T-cell (primary cell): ENCODE measurements around the gene RNF144A. TPM values are rescaled to one million over a fixed set of nuclear protein-coding genes. Genes with fewer than 3 reads are reported as not detected.

Experiments used
- ATAC-seq, 4 experiments: fragments of 200-7000 bp in 3 of 4; fragments of 150-1000 bp in 1 of 4; cut with Tn5 transposase; replicated peaks in 1 of 4; 1 replicate in 3 of 4; 2 replicates in 1 of 4; pipeline ENCODE4 v1.10.0; 2021; ENCODE audit warnings: moderate library complexity in 3 of 4, mild to moderate bottlenecking in 2 of 4, moderate number of reproducible peaks in 1 of 4
- CTCF ChIA-PET, 2 donors: fragments of 300-600 bp; sonication (Branson Sonifier 250); formaldehyde crosslinking; loops; one replicate each; lab custom pipeline; 2022; ENCODE audit warnings: antibody characterized with exemption in 2 of 2; lab: Charles Lee
- POLR2A ChIA-PET, 2 donors: fragments of 300-600 bp; sonication (Branson Sonifier 250); formaldehyde crosslinking; loops; one replicate each; lab custom pipeline; 2022; ENCODE audit warnings: antibody characterized with exemption in 2 of 2; lab: Charles Lee
- DNase-seq, 35 experiments: peaks; one replicate each; pipeline versions ENCODE4 v3.0.0 to v3.0.0-alpha.2; 2013 to 2023
- H3K27ac ChIP-seq: one replicate; pipeline ENCODE4 v1.5.1; 2013; ENCODE audit warnings: low read length
- H3K27me3 ChIP-seq, 2 experiments: replicated peaks in 1 of 2; 1 replicate in 1 of 2; 2 replicates in 1 of 2; pipeline versions ENCODE4 v1.6.1 to v1.7.0; 2013; ENCODE audit warnings: low read length in 1 of 2, mixed read lengths in 1 of 2; ENCODE audit not compliant: control insufficient read depth in 2 of 2, insufficient read depth in 2 of 2; ENCODE audit errors: extremely low read depth in 1 of 2
- H3K36me3 ChIP-seq, 2 donors: 1 replicate in 1 of 2; 2 replicates in 1 of 2; pipeline versions ENCODE4 v1.6.1 to v1.7.0; 2013; ENCODE audit warnings: low read length in 1 of 2; ENCODE audit not compliant: control insufficient read depth in 2 of 2, insufficient read depth in 1 of 2; ENCODE audit errors: extremely low read depth in 1 of 2
- H3K4me1 ChIP-seq, 2 experiments: 1 replicate in 1 of 2; 2 replicates in 1 of 2; pipeline versions ENCODE4 v1.6.1 to v1.7.0; 2013; ENCODE audit warnings: low read length in 2 of 2, mixed read lengths in 1 of 2; ENCODE audit not compliant: insufficient read depth in 2 of 2, control insufficient read depth in 1 of 2; ENCODE audit errors: extremely low read depth in 1 of 2
- H3K4me3 ChIP-seq, 2 donors: 1 replicate in 1 of 2; 2 replicates in 1 of 2; pipeline versions ENCODE4 v1.5.1 to v1.7.0; 2013; ENCODE audit warnings: mild to moderate bottlenecking in 2 of 2, low read length in 1 of 2, moderate library complexity in 1 of 2; ENCODE audit not compliant: control insufficient read depth in 1 of 2; ENCODE audit errors: extremely low read depth in 1 of 2
- H3K9me3 ChIP-seq: 2 replicates; pipeline ENCODE4 v1.7.0; 2013
- H3K27ac Mint-ChIP-seq, 2 donors: one replicate each; pipeline ENCODE4 v1.8.0; 2020 to 2021; ENCODE audit warnings: mild to moderate bottlenecking in 2 of 2, mixed read lengths in 2 of 2
- H3K27me3 Mint-ChIP-seq, 2 donors: one replicate each; pipeline ENCODE4 v1.8.0; 2021 to 2022; ENCODE audit warnings: mixed read lengths in 2 of 2
- H3K36me3 Mint-ChIP-seq: one replicate; pipeline ENCODE4 v1.8.0; 2021; ENCODE audit warnings: mixed read lengths
- H3K4me1 Mint-ChIP-seq, 3 donors: one replicate each; pipeline ENCODE4 v1.8.0; 2020 to 2022; ENCODE audit warnings: mixed read lengths in 3 of 3, mild to moderate bottlenecking in 1 of 3
- H3K4me3 Mint-ChIP-seq, 3 donors: one replicate each; pipeline ENCODE4 v1.8.0; 2020 to 2022; ENCODE audit warnings: mild to moderate bottlenecking in 3 of 3, mixed read lengths in 3 of 3, moderate library complexity in 3 of 3
- H3K9me3 Mint-ChIP-seq, 3 donors: one replicate each; pipeline ENCODE4 v1.8.0; 2020 to 2022; ENCODE audit warnings: mixed read lengths in 3 of 3
- WGBS: methylation state at CpG from one replicate; pipeline ENCODE4 v1.1.5; 2013; ENCODE audit warnings: missing lambda C conversion rate; ENCODE audit not compliant: insufficient coverage; 5-methylcytosine and 5-hydroxymethylcytosine counted together
- total RNA-seq, 35 experiments: library from RNA in 6 of 35; stranded (reverse) in 6 of 35; fragments of 120-200 nt in 1 of 35; gene quantifications; one replicate each; pipeline versions ENCODE4 v1.2.1 to v1.2.4 and lab custom pipeline; 2013 to 2026

RNF144A gene
- total RNA-seq, 5 donors from 2014 or later (not counting 1 experiment from before 2014, with no cell fraction given) = 46.3 to 93.1 (median 79.9) TPM

GRCh38 chr2:6923319-6923718 lies 6.1 kb downstream of the RNF144A start:
- WGBS = 78% methylated on average over 9 of the region's 10 CpGs
- Mint-ChIP-seq H3K4me3 (peak overlapping the region in 1 of 3 donors; percentile 50), H3K9me3 (no peaks in the 10 kb centered on the region), H3K36me3 (peaks cover 43% of the 10 kb centered on the region), H3K27ac (peak overlapping the region; percentile 62 to 79), H3K4me1 (peaks cover 85 to 96% (median 87%) of the 10 kb centered on the region in 3 donors), H3K27me3 (no peaks in the 10 kb centered on the region)
- ChIA-PET CTCF (interaction anchor here (0.6 to 1.1 kb wide), 2 partner anchors 90 to 281 kb away, joined by 3 read pairs; no protein-coding TSS in a partner anchor), POLR2A (no interaction called here)
- Histone ChIP-seq H3K27ac (no peak overlapping the region), H3K36me3 (peaks cover 2 to 4% of the 10 kb centered on the region in 2 donors), H3K4me3 (no peak overlapping the region), H3K9me3 (no peaks in the 10 kb centered on the region), H3K4me1 (peaks cover 18 to 74% of the 10 kb centered on the region in 2 experiments), H3K27me3 (no peaks in the 10 kb centered on the region)
- DNase-seq (no peak), ATAC-seq (no peak)

- Histone ChIP-seq H3K4me1 (peaks cover 17 to 77% of the 10 kb centered on the region in 2 experiments), H3K9me3 (no peaks in the 10 kb centered on the region), H3K36me3 (peaks cover 2 to 4% of the 10 kb centered on the region in 2 donors), H3K27ac (no peak overlapping the region), H3K27me3 (no peaks in the 10 kb centered on the region), H3K4me3 (no peak overlapping the region)
- peaks cover 86 to 97% (median 90%) of the 10 kb centered on the region in 3 donors for H3K4me1 Mint-ChIP-seq
- no peak for DNase-seq
- CTCF ChIA-PET = interaction anchor here in 1 of 2 donors (1.1 kb wide), 1 partner anchor 89 kb away, joined by 3 read pairs; no protein-coding TSS in a partner anchor
- H3K9me3 Mint-ChIP-seq = no peaks in the 10 kb centered on the region
- H3K27me3 Mint-ChIP-seq = no peaks in the 10 kb centered on the region
- 92% methylated on average over 17 of the region's 19 CpGs for WGBS
- H3K27ac Mint-ChIP-seq = peak overlapping the region; percentile 40 to 79
- POLR2A ChIA-PET = no interaction called here
- H3K4me3 Mint-ChIP-seq = peak overlapping the region in 1 of 3 donors; percentile 50
- ATAC-seq = no peak
- peaks cover 42% of the 10 kb centered on the region for H3K36me3 Mint-ChIP-seq
Observed at GRCh38 chr2:6924101-6924923, 7.1 kb downstream of the RNF144A start.

DNA sequence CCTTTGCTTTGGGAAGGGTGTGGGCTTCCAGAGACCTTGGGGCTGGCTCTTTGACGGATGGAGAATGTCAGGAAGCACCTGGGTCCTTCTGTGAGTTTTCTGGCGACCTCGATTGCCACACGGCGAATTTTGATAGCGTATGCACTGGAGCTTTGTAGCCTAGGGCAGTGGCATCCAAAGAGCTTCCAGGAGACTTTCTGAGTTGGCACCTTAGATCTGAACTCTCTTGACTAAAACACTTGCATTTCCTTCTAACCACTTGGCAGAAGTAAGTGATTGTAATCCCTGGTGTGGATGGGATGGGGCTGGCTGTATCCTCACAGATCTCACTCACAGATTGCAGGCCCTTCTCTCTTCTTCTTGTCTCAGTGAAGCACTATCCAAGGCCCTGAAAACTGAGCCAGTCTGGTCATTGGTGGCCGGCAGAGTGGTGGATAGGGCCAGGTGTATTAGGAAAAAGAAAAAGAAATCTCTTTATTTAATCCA lies 7.8 kb downstream of the RNF144A start:
- POLR2A ChIA-PET = interaction anchor here in 1 of 2 donors (0.6 kb wide), 1 partner anchor 12 kb away, joined by 3 read pairs; no protein-coding TSS in a partner anchor
- H3K4me1 ChIP-seq = peaks cover 18 to 72% of the 10 kb centered on the region in 2 experiments
- H3K36me3 Mint-ChIP-seq = peaks cover 39% of the 10 kb centered on the region
- no peak overlapping the region for H3K4me3 ChIP-seq
- H3K27ac ChIP-seq = no peak overlapping the region
- H3K9me3 Mint-ChIP-seq = no peaks in the 10 kb centered on the region
- DNase-seq = no peak
- peaks cover under 1 to 2% of the 10 kb centered on the region in 2 donors for H3K36me3 ChIP-seq
- whole genome bisulfite sequencing = 74% methylated on average over 6 of the region's 7 CpGs
- peaks cover 90 to 95% (median 91%) of the 10 kb centered on the region in 3 donors for H3K4me1 Mint-ChIP-seq
- no peaks in the 10 kb centered on the region for H3K27me3 Mint-ChIP-seq
- no peaks in the 10 kb centered on the region for H3K9me3 ChIP-seq
- peak overlapping the region; percentile 40 to 84 for H3K27ac Mint-ChIP-seq
- ATAC-seq = no peak
- H3K4me3 Mint-ChIP-seq = peak overlapping the region in 1 of 3 donors; percentile 53
- H3K27me3 ChIP-seq = no peaks in the 10 kb centered on the region
- CTCF ChIA-PET = no interaction called here

DNA sequence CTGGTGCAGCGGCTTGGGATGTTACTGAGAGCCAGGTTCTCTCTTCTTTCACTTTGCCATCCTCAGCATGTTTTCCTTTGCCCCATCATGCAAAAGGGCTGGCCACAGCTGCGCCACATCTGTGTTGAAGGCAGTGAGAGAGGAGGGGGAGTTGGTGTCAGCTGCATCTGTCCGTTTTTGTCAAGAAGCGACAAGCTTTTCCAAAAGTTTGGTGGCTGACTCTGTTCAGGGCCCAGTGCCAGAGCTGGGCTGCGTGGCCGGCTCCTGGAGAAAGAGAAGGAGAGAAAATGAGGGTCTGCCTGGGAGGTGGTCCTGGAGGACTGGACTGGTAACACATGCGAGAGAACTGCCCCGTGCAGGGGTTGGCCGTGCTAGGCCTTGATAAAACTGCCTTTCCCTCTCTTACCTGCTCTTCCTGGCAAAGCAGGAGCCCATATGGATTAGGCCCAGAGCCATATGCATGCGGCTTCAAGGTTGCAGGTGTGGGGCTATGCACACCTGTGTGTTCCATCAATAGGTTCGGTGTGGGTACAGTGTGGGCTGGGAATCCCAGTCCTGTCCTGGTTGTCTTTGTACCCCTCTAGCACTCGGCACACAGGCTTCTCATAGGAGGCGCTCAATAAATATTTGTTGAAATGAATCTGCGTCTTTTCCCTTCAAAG lies 9.0 kb downstream of the RNF144A start:
- WGBS = 97% methylated on average over 5 of the region's 14 CpGs
- CTCF ChIA-PET = no interaction called here
- no peaks in the 10 kb centered on the region for H3K27me3 ChIP-seq
- no peaks in the 10 kb centered on the region for H3K9me3 ChIP-seq
- H3K4me1 ChIP-seq = peaks cover 14 to 66% of the 10 kb centered on the region in 2 experiments
- peak overlapping the region in 1 of 2 donors; percentile 55 for H3K27ac Mint-ChIP-seq
- H3K4me3 Mint-ChIP-seq = peak overlapping the region in 1 of 3 donors; percentile 53
- no peaks in the 10 kb centered on the region for H3K27me3 Mint-ChIP-seq
- H3K9me3 Mint-ChIP-seq = no peaks in the 10 kb centered on the region
- peaks cover 80 to 89% (median 84%) of the 10 kb centered on the region in 3 donors for H3K4me1 Mint-ChIP-seq
- POLR2A ChIA-PET = no interaction called here
- ATAC-seq = no peak
- peaks cover 0 to 2% of the 10 kb centered on the region in 2 donors for H3K36me3 ChIP-seq
- DNase-seq = no peak
- peaks cover 43% of the 10 kb centered on the region for H3K36me3 Mint-ChIP-seq
- no peak overlapping the region for H3K27ac ChIP-seq
- no peak overlapping the region for H3K4me3 ChIP-seq

- Mint-ChIP-seq H3K27ac (peak overlapping the region; percentile 3 to 60), H3K27me3 (no peaks in the 10 kb centered on the region), H3K36me3 (peaks cover 52% of the 10 kb centered on the region), H3K4me1 (peaks cover 79 to 83% (median 83%) of the 10 kb centered on the region in 3 donors), H3K4me3 (no peak overlapping the region), H3K9me3 (peaks cover 0 to 9% (median 8%) of the 10 kb centered on the region in 3 donors)
- no peak overlapping the region for H3K27ac ChIP-seq
- no peaks in the 10 kb centered on the region for H3K27me3 ChIP-seq
- no peak for ATAC-seq
- peaks cover 0 to 2% of the 10 kb centered on the region in 2 donors for H3K36me3 ChIP-seq
- no peak overlapping the region for H3K4me3 ChIP-seq
- no peak for DNase-seq
- ChIA-PET CTCF (no interaction called here), POLR2A (no interaction called here)
- peaks cover 14 to 56% of the 10 kb centered on the region in 2 experiments for H3K4me1 ChIP-seq
- peaks cover 4% of the 10 kb centered on the region for H3K9me3 ChIP-seq
- 70% methylated on average over 3 of the region's 3 CpGs for WGBS
Observed at GRCh38 chr2:6927186-6927585, 10.0 kb downstream of the RNF144A start.

DNA sequence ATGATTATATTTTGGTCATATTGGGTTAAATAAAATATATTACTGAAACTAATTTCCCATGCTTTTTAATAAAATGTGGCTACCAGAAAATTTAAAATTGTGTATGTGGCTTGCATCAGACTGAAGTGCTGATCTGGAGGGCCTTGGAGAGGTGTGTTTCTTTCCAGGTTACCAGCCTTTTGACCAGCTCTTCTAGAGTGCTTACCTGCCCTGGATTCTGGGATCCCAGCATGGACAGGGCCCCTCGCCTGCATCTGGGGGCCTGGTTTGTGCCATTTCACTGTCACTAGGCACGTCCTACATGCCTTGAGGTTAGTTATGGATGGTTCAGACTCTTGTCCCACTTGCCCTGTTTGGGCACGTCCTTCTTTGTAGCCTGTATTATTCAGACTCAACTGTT lies 10.5 kb downstream of the RNF144A start:
- WGBS = no CpG with 5 or more reads among the region's 3 CpGs
- Mint-ChIP-seq H3K4me3 (peak overlapping the region in 1 of 3 donors; percentile 37), H3K27me3 (no peaks in the 10 kb centered on the region), H3K4me1 (peaks cover 77 to 85% (median 83%) of the 10 kb centered on the region in 3 donors), H3K9me3 (peaks cover 0 to 9% (median 9%) of the 10 kb centered on the region in 3 donors), H3K36me3 (peaks cover 55% of the 10 kb centered on the region), H3K27ac (no peak overlapping the region)
- ChIA-PET CTCF (no interaction called here), POLR2A (no interaction called here)
- no peak overlapping the region for H3K4me3 ChIP-seq
- peaks cover 4% of the 10 kb centered on the region for H3K9me3 ChIP-seq
- peaks cover 0 to 2% of the 10 kb centered on the region in 2 donors for H3K36me3 ChIP-seq
- H3K27ac ChIP-seq = no peak overlapping the region
- no peaks in the 10 kb centered on the region for H3K27me3 ChIP-seq
- no peak for DNase-seq
- H3K4me1 ChIP-seq = peaks cover 14 to 51% of the 10 kb centered on the region in 2 experiments
- no peak for ATAC-seq
